ENCODE results near the gene CYP46A1.
A peak's percentile ranks its signal among the peaks of the same experiment; 100 is the strongest.

CYP46A1 gene

GRCh38 chr14:99673305-99674063, 10.6 kb upstream of the CYP46A1 start:
- H3K4me1 Mint-ChIP-seq (ENCODE audit: low read depth in 2 of 2), result peaks cover 23% of the 10 kb centered on the region in 2 donors
- H3K27me3 Mint-ChIP-seq, result peaks cover 0 to 27% of the 10 kb centered on the region in 2 donors
- H3K36me3 Mint-ChIP-seq (ENCODE audit: insufficient read depth), result peaks cover 4% of the 10 kb centered on the region
- H3K9me3 Mint-ChIP-seq, result peaks cover 0 to under 1% of the 10 kb centered on the region in 2 donors
- no peak for ATAC-seq (replicated peaks)
- peak overlapping the region; percentile 85 to 89 for H3K27ac Mint-ChIP-seq
- H3K4me3 Mint-ChIP-seq, result peak overlapping the region; percentile 61
- no peak for DNase-seq

- no peak for DNase-seq
- peaks cover 23% of the 10 kb centered on the region in 2 donors for H3K4me1 Mint-ChIP-seq (ENCODE audit: low read depth in 2 of 2)
Measured at GRCh38 chr14:99674064-99674650, 9.9 kb upstream of the CYP46A1 start.

GRCh38 chr14:99674776-99675381, 9.2 kb upstream of the CYP46A1 start:
- no peak for ATAC-seq (replicated peaks)
- Mint-ChIP-seq H3K4me1 (ENCODE audit: low read depth in 2 of 2) (peaks cover 23% of the 10 kb centered on the region in 2 donors), H3K27me3 (peaks cover 0 to 18% of the 10 kb centered on the region in 2 donors), H3K4me3 (no peak overlapping the region), H3K36me3 (ENCODE audit: insufficient read depth) (peaks cover 4% of the 10 kb centered on the region), H3K27ac (no peak overlapping the region), H3K9me3 (peaks cover 0 to 3% of the 10 kb centered on the region in 2 donors)
- no peak for DNase-seq

More at GRCh38 chr14:99674064-99674650, 9.9 kb upstream of the CYP46A1 start:
- Mint-ChIP-seq H3K27ac (no peak overlapping the region), H3K4me3 (no peak overlapping the region), H3K27me3 (peaks cover 0 to 20% of the 10 kb centered on the region in 2 donors), H3K36me3 (ENCODE audit: insufficient read depth) (peaks cover 4% of the 10 kb centered on the region), H3K9me3 (peaks cover 0 to 3% of the 10 kb centered on the region in 2 donors)
- no peak for ATAC-seq (replicated peaks)

GRCh38 chr14:99675382-99675835, 8.7 kb upstream of the CYP46A1 start:
- H3K4me3 Mint-ChIP-seq, result peak overlapping the region; percentile 22 to 25
- H3K9me3 Mint-ChIP-seq, result peaks cover 0 to 3% of the 10 kb centered on the region in 2 donors
- DNase-seq (no peak), ATAC-seq (replicated peaks) (no peak)
- H3K27me3 Mint-ChIP-seq, result peaks cover 0 to 13% of the 10 kb centered on the region in 2 donors
- H3K27ac Mint-ChIP-seq, result no peak overlapping the region
- peaks cover 23% of the 10 kb centered on the region in 2 donors for H3K4me1 Mint-ChIP-seq (ENCODE audit: low read depth in 2 of 2)
- H3K36me3 Mint-ChIP-seq (ENCODE audit: insufficient read depth), result peaks cover 4% of the 10 kb centered on the region

- peak overlapping the region; percentile 22 to 25 for H3K4me3 Mint-ChIP-seq
- DNase-seq, result no peak
- peaks cover 0 to 9% of the 10 kb centered on the region in 2 donors for H3K27me3 Mint-ChIP-seq
- no peak for ATAC-seq (replicated peaks)
- H3K9me3 Mint-ChIP-seq, result peaks cover 0 to 3% of the 10 kb centered on the region in 2 donors
- peaks cover 23% of the 10 kb centered on the region in 2 donors for H3K4me1 Mint-ChIP-seq (ENCODE audit: low read depth in 2 of 2)
- peak overlapping the region in 1 of 2 donors; percentile 56 for H3K27ac Mint-ChIP-seq
- peaks cover 4% of the 10 kb centered on the region for H3K36me3 Mint-ChIP-seq (ENCODE audit: insufficient read depth)
Measured at GRCh38 chr14:99675951-99676350, 8.1 kb upstream of the CYP46A1 start.

- peak; percentile 58 for ATAC-seq (replicated peaks)
- H3K4me3 Mint-ChIP-seq, result peak overlapping the region; percentile 56 to 63
Measured at GRCh38 chr14:99676657-99677056, 7.4 kb upstream of the CYP46A1 start.

GRCh38 chr14:99677231-99678140, 6.6 kb upstream of the CYP46A1 start:
- peaks cover 21 to 22% of the 10 kb centered on the region in 2 donors for H3K4me1 Mint-ChIP-seq (ENCODE audit: low read depth in 2 of 2)
- H3K27me3 Mint-ChIP-seq, result no peaks in the 10 kb centered on the region
- no peak for ATAC-seq (replicated peaks)
- H3K27ac Mint-ChIP-seq, result peak overlapping the region in 1 of 2 donors; percentile 56
- DNase-seq, result no peak
- H3K4me3 Mint-ChIP-seq, result peak overlapping the region in 1 of 2 donors; percentile 56
- peaks cover 4% of the 10 kb centered on the region for H3K36me3 Mint-ChIP-seq (ENCODE audit: insufficient read depth)
- peaks cover 0 to 3% of the 10 kb centered on the region in 2 donors for H3K9me3 Mint-ChIP-seq

More at GRCh38 chr14:99676657-99677056, 7.4 kb upstream of the CYP46A1 start:
- no peak for DNase-seq
- Mint-ChIP-seq H3K27ac (peak overlapping the region; percentile 56 to 72), H3K36me3 (ENCODE audit: insufficient read depth) (peaks cover 4% of the 10 kb centered on the region), H3K9me3 (peaks cover 0 to 3% of the 10 kb centered on the region in 2 donors), H3K27me3 (peaks cover 0 to 4% of the 10 kb centered on the region in 2 donors), H3K4me1 (ENCODE audit: low read depth in 2 of 2) (peaks cover 23% of the 10 kb centered on the region in 2 donors)

DNA sequence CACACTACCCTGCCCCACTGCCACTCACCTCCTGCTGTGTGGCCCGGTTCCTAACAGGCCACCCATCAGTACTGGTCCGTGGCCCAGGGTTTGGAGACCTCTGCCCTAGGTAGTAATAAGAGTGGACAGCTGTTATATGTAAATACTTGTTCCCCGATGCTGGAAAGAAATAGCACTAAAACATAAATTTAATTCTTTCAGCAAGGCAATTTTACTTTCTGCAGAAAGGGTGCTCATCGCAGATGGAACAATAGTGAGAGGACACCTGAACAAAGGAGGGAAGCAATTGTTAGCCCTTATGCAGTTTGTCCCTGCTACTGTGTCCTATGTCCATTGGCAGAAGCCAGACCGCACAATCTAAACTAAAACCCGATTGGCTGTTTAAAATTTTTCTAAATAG, 5.9 kb upstream of the CYP46A1 start:
- H3K4me1 Mint-ChIP-seq (ENCODE audit: low read depth in 2 of 2), result peaks cover 21% of the 10 kb centered on the region in 2 donors
- peaks cover 0 to 3% of the 10 kb centered on the region in 2 donors for H3K9me3 Mint-ChIP-seq
- DNase-seq (no peak), ATAC-seq (replicated peaks) (no peak)
- peaks cover 2% of the 10 kb centered on the region for H3K36me3 Mint-ChIP-seq (ENCODE audit: insufficient read depth)
- H3K27ac Mint-ChIP-seq, result no peak overlapping the region
- H3K27me3 Mint-ChIP-seq, result no peaks in the 10 kb centered on the region
- no peak overlapping the region for H3K4me3 Mint-ChIP-seq

DNA sequence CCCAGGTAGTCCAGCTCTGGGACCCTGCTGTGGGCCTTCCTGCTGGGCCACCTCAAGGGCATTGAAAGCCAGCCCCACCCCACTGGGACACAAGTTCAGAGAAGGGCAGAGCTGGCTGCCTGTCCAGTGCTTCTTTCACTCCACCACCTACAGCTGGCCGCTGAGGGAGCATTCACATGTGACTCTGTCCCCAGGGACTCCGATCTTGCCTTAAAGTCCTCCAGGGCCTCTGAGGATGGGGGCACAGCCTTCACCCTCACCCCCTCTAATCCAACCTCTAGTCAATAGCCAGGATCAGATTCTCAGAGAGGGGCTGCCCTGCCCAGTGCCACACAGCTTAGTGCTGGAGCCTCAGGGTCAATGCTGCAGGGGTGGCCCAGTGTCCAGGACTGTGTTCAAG, 5.0 kb upstream of the CYP46A1 start:
- Mint-ChIP-seq H3K27me3 (no peaks in the 10 kb centered on the region), H3K4me1 (ENCODE audit: low read depth in 2 of 2) (peaks cover 20 to 22% of the 10 kb centered on the region in 2 donors), H3K27ac (peak overlapping the region in 1 of 2 donors; percentile 25), H3K9me3 (peaks cover 0 to 3% of the 10 kb centered on the region in 2 donors), H3K4me3 (no peak overlapping the region), H3K36me3 (ENCODE audit: insufficient read depth) (peaks cover 5% of the 10 kb centered on the region)
- ATAC-seq (replicated peaks), result no peak
- no peak for DNase-seq

DNA sequence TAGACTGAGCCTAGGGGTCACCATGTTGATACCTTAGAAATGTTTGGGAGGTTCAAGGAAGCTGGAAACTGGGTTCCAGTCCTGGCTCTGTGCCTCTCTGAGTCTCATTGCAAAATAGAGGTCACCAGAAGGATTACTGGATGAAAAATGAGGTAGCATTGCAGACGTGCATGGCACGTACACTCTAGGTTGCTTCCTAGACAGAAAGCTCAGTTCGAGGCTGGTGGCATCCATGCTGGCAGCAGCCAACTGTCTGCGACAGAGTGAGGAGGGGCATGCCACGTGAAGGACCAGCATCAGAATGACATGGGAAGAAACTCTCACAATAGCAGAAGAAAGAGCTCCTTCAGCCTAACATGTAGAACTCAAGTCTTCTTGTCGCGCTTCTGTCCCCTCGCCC, 4.6 kb upstream of the CYP46A1 start:
- H3K27ac Mint-ChIP-seq, result peak overlapping the region in 1 of 2 donors; percentile 25
- H3K9me3 Mint-ChIP-seq, result peaks cover 0 to 3% of the 10 kb centered on the region in 2 donors
- H3K4me1 Mint-ChIP-seq (ENCODE audit: low read depth in 2 of 2), result peaks cover 20 to 22% of the 10 kb centered on the region in 2 donors
- ATAC-seq (replicated peaks) (no peak), DNase-seq (no peak)
- H3K27me3 Mint-ChIP-seq, result no peaks in the 10 kb centered on the region
- H3K36me3 Mint-ChIP-seq (ENCODE audit: insufficient read depth), result peaks cover 5% of the 10 kb centered on the region
- H3K4me3 Mint-ChIP-seq, result no peak overlapping the region

- Mint-ChIP-seq H3K27me3 (no peaks in the 10 kb centered on the region), H3K4me1 (ENCODE audit: low read depth in 2 of 2) (peaks cover 20 to 22% of the 10 kb centered on the region in 2 donors), H3K4me3 (no peak overlapping the region), H3K27ac (no peak overlapping the region), H3K9me3 (peaks cover 0 to 3% of the 10 kb centered on the region in 2 donors), H3K36me3 (ENCODE audit: insufficient read depth) (peaks cover 5% of the 10 kb centered on the region)
- no peak for DNase-seq
- ATAC-seq (replicated peaks), result no peak
Measured at GRCh38 chr14:99679996-99680395, 4.1 kb upstream of the CYP46A1 start.

GRCh38 chr14:99681101-99681831, 2.8 kb upstream of the CYP46A1 start:
- Mint-ChIP-seq H3K27ac (no peak overlapping the region), H3K4me1 (ENCODE audit: low read depth in 2 of 2) (peaks cover 15 to 19% of the 10 kb centered on the region in 2 donors), H3K27me3 (no peaks in the 10 kb centered on the region), H3K9me3 (peaks cover 0 to 3% of the 10 kb centered on the region in 2 donors), H3K4me3 (no peak overlapping the region), H3K36me3 (ENCODE audit: insufficient read depth) (peaks cover 5% of the 10 kb centered on the region)
- ATAC-seq (replicated peaks) (no peak), DNase-seq (no peak)

Measured in effector memory CD8-positive, alpha-beta T cell (primary cell).